ENCODE results near the gene NPIPA7.
"Not testable (repeated sequence)": the region's sequence is repeated elsewhere in the genome, so short reads cannot be mapped to it uniquely, and the experiment has no call there.

NPIPA7 gene

GRCh38 chr16:16417071-16417470 is 38.1 kb downstream of the NPIPA7 start:
- H2BK5ac ChIP-seq (ENCODE audit: low read length); H3K79me1 ChIP-seq (ENCODE audit: low read depth, low read length); H3K27ac ChIP-seq (replicated peaks; ENCODE audit: low read length); H2BK15ac ChIP-seq (ENCODE audit: low read length); H3K4ac ChIP-seq (ENCODE audit: low read length); H2BK120ac ChIP-seq (ENCODE audit: low read depth, low read length); H3K23ac ChIP-seq (ENCODE audit: low read depth, low read length, poor library complexity); H2AK5ac ChIP-seq (ENCODE audit: low read depth, low read length); H3K9me3 ChIP-seq (replicated peaks in 1 of 2; ENCODE audit: control insufficient read depth in 2 of 2, insufficient read depth in 1 of 2, low read depth in 1 of 2, low read length in 2 of 2); H3K27me3 ChIP-seq (ENCODE audit: control insufficient read depth in 3 of 3, insufficient read depth in 3 of 3, low read depth in 1 of 3, low read length in 3 of 3); H3K14ac ChIP-seq (ENCODE audit: low read length); H3K18ac ChIP-seq (ENCODE audit: low read length); H2BK12ac ChIP-seq (ENCODE audit: low read length); H4K8ac ChIP-seq (ENCODE audit: low read depth, low read length); H4K91ac ChIP-seq (ENCODE audit: low read depth, low read length, poor library complexity); DNase-seq (ENCODE audit: low spot score); H3K36me3 ChIP-seq (replicated peaks in 1 of 2; ENCODE audit: control insufficient read depth in 2 of 2, insufficient read depth in 2 of 2, low read length in 2 of 2); H3K4me2 ChIP-seq (ENCODE audit: insufficient read depth, low read length, poor library complexity, severe bottlenecking); H3K4me1 ChIP-seq (ENCODE audit: control insufficient read depth in 2 of 2, insufficient read depth in 1 of 2, low read depth in 1 of 2, low read length in 2 of 2); H3K4me3 ChIP-seq (ENCODE audit: low read length in 2 of 2); H3K9ac ChIP-seq (ENCODE audit: low read depth, low read length, poor library complexity); H2AFZ ChIP-seq (ENCODE audit: low read length): not testable (repeated sequence)
- no CpG with 5 or more reads among the region's 5 CpGs for WGBS, 2 donors (ENCODE audit: extremely low coverage in 2 of 2, insufficient read length in 2 of 2, insufficient replicate concordance in 1 of 2)

- not testable (repeated sequence) for H3K4me2 ChIP-seq (ENCODE audit: insufficient read depth, low read length, poor library complexity, severe bottlenecking); H2BK12ac ChIP-seq (ENCODE audit: low read length); H3K14ac ChIP-seq (ENCODE audit: low read length); H2AFZ ChIP-seq (ENCODE audit: low read length); H3K4me1 ChIP-seq (ENCODE audit: control insufficient read depth in 2 of 2, insufficient read depth in 1 of 2, low read depth in 1 of 2, low read length in 2 of 2); H2BK5ac ChIP-seq (ENCODE audit: low read length); H3K79me1 ChIP-seq (ENCODE audit: low read depth, low read length); H3K23ac ChIP-seq (ENCODE audit: low read depth, low read length, poor library complexity); H2AK5ac ChIP-seq (ENCODE audit: low read depth, low read length); H3K4me3 ChIP-seq (ENCODE audit: low read length in 2 of 2); H4K8ac ChIP-seq (ENCODE audit: low read depth, low read length); H3K4ac ChIP-seq (ENCODE audit: low read length); H2BK15ac ChIP-seq (ENCODE audit: low read length); DNase-seq (ENCODE audit: low spot score); H2BK120ac ChIP-seq (ENCODE audit: low read depth, low read length); H3K9me3 ChIP-seq (replicated peaks in 1 of 2; ENCODE audit: control insufficient read depth in 2 of 2, insufficient read depth in 1 of 2, low read depth in 1 of 2, low read length in 2 of 2); H3K9ac ChIP-seq (ENCODE audit: low read depth, low read length, poor library complexity); H3K27ac ChIP-seq (replicated peaks; ENCODE audit: low read length); H3K36me3 ChIP-seq (replicated peaks in 1 of 2; ENCODE audit: control insufficient read depth in 2 of 2, insufficient read depth in 2 of 2, low read length in 2 of 2); H3K27me3 ChIP-seq (ENCODE audit: control insufficient read depth in 3 of 3, insufficient read depth in 3 of 3, low read depth in 1 of 3, low read length in 3 of 3); H4K91ac ChIP-seq (ENCODE audit: low read depth, low read length, poor library complexity); H3K18ac ChIP-seq (ENCODE audit: low read length)
- no CpG with 5 or more reads among the region's 5 CpGs for WGBS, 2 donors (ENCODE audit: extremely low coverage in 2 of 2, insufficient read length in 2 of 2, insufficient replicate concordance in 1 of 2)
Observed at GRCh38 chr16:16417914-16418544, 39.1 kb downstream of the NPIPA7 start.

GRCh38 chr16:16420515-16420914 is 41.6 kb downstream of the NPIPA7 start:
- not testable (repeated sequence) for H2AK5ac ChIP-seq (ENCODE audit: low read depth, low read length); H3K4ac ChIP-seq (ENCODE audit: low read length); H3K23ac ChIP-seq (ENCODE audit: low read depth, low read length, poor library complexity); H2BK15ac ChIP-seq (ENCODE audit: low read length); H3K27ac ChIP-seq (replicated peaks; ENCODE audit: low read length); H3K4me1 ChIP-seq (ENCODE audit: control insufficient read depth in 2 of 2, insufficient read depth in 1 of 2, low read depth in 1 of 2, low read length in 2 of 2); H2AFZ ChIP-seq (ENCODE audit: low read length); H2BK5ac ChIP-seq (ENCODE audit: low read length); H2BK12ac ChIP-seq (ENCODE audit: low read length); H3K27me3 ChIP-seq (ENCODE audit: control insufficient read depth in 3 of 3, insufficient read depth in 3 of 3, low read depth in 1 of 3, low read length in 3 of 3); H3K4me3 ChIP-seq (ENCODE audit: low read length in 2 of 2); DNase-seq (ENCODE audit: low spot score); H3K79me1 ChIP-seq (ENCODE audit: low read depth, low read length); H3K9ac ChIP-seq (ENCODE audit: low read depth, low read length, poor library complexity); H3K18ac ChIP-seq (ENCODE audit: low read length); H4K8ac ChIP-seq (ENCODE audit: low read depth, low read length); H2BK120ac ChIP-seq (ENCODE audit: low read depth, low read length); H3K9me3 ChIP-seq (replicated peaks in 1 of 2; ENCODE audit: control insufficient read depth in 2 of 2, insufficient read depth in 1 of 2, low read depth in 1 of 2, low read length in 2 of 2); H3K14ac ChIP-seq (ENCODE audit: low read length); H3K4me2 ChIP-seq (ENCODE audit: insufficient read depth, low read length, poor library complexity, severe bottlenecking); H4K91ac ChIP-seq (ENCODE audit: low read depth, low read length, poor library complexity); H3K36me3 ChIP-seq (replicated peaks in 1 of 2; ENCODE audit: control insufficient read depth in 2 of 2, insufficient read depth in 2 of 2, low read length in 2 of 2)
- WGBS, 2 donors (ENCODE audit: extremely low coverage in 2 of 2, insufficient read length in 2 of 2, insufficient replicate concordance in 1 of 2), result no CpG with 5 or more reads among the region's 1 CpG

GRCh38 chr16:16425146-16425545 is 46.2 kb downstream of the NPIPA7 start:
- not testable (repeated sequence) for H2AK5ac ChIP-seq (ENCODE audit: low read depth, low read length); H3K14ac ChIP-seq (ENCODE audit: low read length); H4K91ac ChIP-seq (ENCODE audit: low read depth, low read length, poor library complexity); H3K79me1 ChIP-seq (ENCODE audit: low read depth, low read length); H2BK12ac ChIP-seq (ENCODE audit: low read length); H3K18ac ChIP-seq (ENCODE audit: low read length); H3K27me3 ChIP-seq (ENCODE audit: control insufficient read depth in 3 of 3, insufficient read depth in 3 of 3, low read depth in 1 of 3, low read length in 3 of 3); H4K8ac ChIP-seq (ENCODE audit: low read depth, low read length); H3K4me1 ChIP-seq (ENCODE audit: control insufficient read depth in 2 of 2, insufficient read depth in 1 of 2, low read depth in 1 of 2, low read length in 2 of 2); H3K36me3 ChIP-seq (replicated peaks in 1 of 2; ENCODE audit: control insufficient read depth in 2 of 2, insufficient read depth in 2 of 2, low read length in 2 of 2); H3K9me3 ChIP-seq (replicated peaks in 1 of 2; ENCODE audit: control insufficient read depth in 2 of 2, insufficient read depth in 1 of 2, low read depth in 1 of 2, low read length in 2 of 2); H3K9ac ChIP-seq (ENCODE audit: low read depth, low read length, poor library complexity); H2BK5ac ChIP-seq (ENCODE audit: low read length); H3K4ac ChIP-seq (ENCODE audit: low read length); H3K4me2 ChIP-seq (ENCODE audit: insufficient read depth, low read length, poor library complexity, severe bottlenecking); H3K4me3 ChIP-seq (ENCODE audit: low read length in 2 of 2); H2BK120ac ChIP-seq (ENCODE audit: low read depth, low read length); H2AFZ ChIP-seq (ENCODE audit: low read length); H3K27ac ChIP-seq (replicated peaks; ENCODE audit: low read length); H2BK15ac ChIP-seq (ENCODE audit: low read length); DNase-seq (ENCODE audit: low spot score); H3K23ac ChIP-seq (ENCODE audit: low read depth, low read length, poor library complexity)
- no CpG with 5 or more reads among the region's 2 CpGs for WGBS, 2 donors (ENCODE audit: extremely low coverage in 2 of 2, insufficient read length in 2 of 2, insufficient replicate concordance in 1 of 2)
